ENCODE measurements around the gene USPL1. TPM values are rescaled to one million over a fixed set of nuclear protein-coding genes. Genes with fewer than 3 reads are reported as not detected.

Gene USPL1
- total and polyA plus RNA-seq, 2 of the 13 experiments (the other 11 are each of a cell fraction or from before 2014, with no cell fraction given), result 13.7 to 15.9 TPM

GRCh38 chr13:30616927-30617314 lies 799 bp upstream of the USPL1 start (continued):
- TF ChIP-seq CSRNP1 (CRISPR knock-in tag; IDR thresholded peaks at IDR 0.05), result no peak
- TF ChIP-seq FUBP1 (CRISPR knock-in tag; IDR thresholded peaks at IDR 0.05; ENCODE audit: borderline replicate concordance), result no peak
- peak; percentile 28; the same call in 1 of the 2 replicates for TF ChIP-seq RXRB (CRISPR knock-in tag; IDR thresholded peaks at IDR 0.05; ENCODE audit: borderline replicate concordance)
- TF ChIP-seq ZZZ3 (CRISPR knock-in tag; IDR thresholded peaks at IDR 0.05; ENCODE audit: borderline replicate concordance), result no peak
- 0 out of 2 replicates have a peak, but pooled peaks have one; percentile 4 for TF ChIP-seq BRCA1 (CRISPR knock-in tag; IDR thresholded peaks at IDR 0.05)
- TF ChIP-seq MYNN (CRISPR knock-in tag; IDR thresholded peaks at IDR 0.05; ENCODE audit: low read depth), result peak; percentile 7; the same call in 1 of the 2 replicates
- 0 out of 2 replicates have a peak, but pooled peaks have one; percentile 35 for TF ChIP-seq ZNF331 (CRISPR knock-in tag; IDR thresholded peaks at IDR 0.05)
- TF ChIP-seq PATZ1 (CRISPR knock-in tag; IDR thresholded peaks at IDR 0.05), result peak; percentile 28; the same call in 1 of the 2 replicates
- no peak for TF ChIP-seq STAT5B (CRISPR knock-in tag; IDR thresholded peaks at IDR 0.05)
- TF ChIP-seq ZNF552 (CRISPR knock-in tag; IDR thresholded peaks at IDR 0.05; ENCODE audit: borderline replicate concordance), result no peak
- no peak for TF ChIP-seq ZNF614 (CRISPR knock-in tag; IDR thresholded peaks at IDR 0.05; ENCODE audit: borderline replicate concordance)
- TF ChIP-seq ZNF629 (CRISPR knock-in tag; conservative IDR thresholded peaks at IDR 0.05), result 0 out of 2 replicates have a peak, but pooled peaks have one; percentile 5
- no peak for TF ChIP-seq RNF2 (conservative IDR thresholded peaks at IDR 0.05; ENCODE audit: low read depth)
- TF ChIP-seq KMT2A (CRISPR knock-in tag; IDR thresholded peaks at IDR 0.05), result no peak
- TF ChIP-seq SETDB1 (CRISPR knock-in tag; IDR thresholded peaks at IDR 0.05; ENCODE audit: borderline replicate concordance), result no peak; the same call in 1 of the 2 replicates
- TF ChIP-seq SIN3A (IDR thresholded peaks at IDR 0.05; ENCODE audit: borderline replicate concordance, low read depth, low read length), result no peak
- TF ChIP-seq ZNF749 (CRISPR knock-in tag; IDR thresholded peaks at IDR 0.05; ENCODE audit: borderline replicate concordance), result no peak
- TF ChIP-seq ZSCAN22 (CRISPR knock-in tag; IDR thresholded peaks at IDR 0.05), result no peak
- TF ChIP-seq ZNF326 (CRISPR knock-in tag; IDR thresholded peaks at IDR 0.05; ENCODE audit: borderline replicate concordance), result no peak
- TF ChIP-seq GLMP (CRISPR knock-in tag; IDR thresholded peaks at IDR 0.05; ENCODE audit: borderline replicate concordance), result peak; percentile 19; the same call in 1 of the 2 replicates
- peak; percentile 50 to 95; a peak in 1 of 4 replicates for TF ChIP-seq POLR2A (IDR thresholded peaks at IDR 0.05; ENCODE audit: insufficient read depth in 1 of 2, low read depth in 2 of 2, low read length in 2 of 2)
- TF ChIP-seq ZNF10 (CRISPR knock-in tag; IDR thresholded peaks at IDR 0.05; ENCODE audit: borderline replicate concordance, low read depth), result no peak
- no peak for TF ChIP-seq TCF12 (IDR thresholded peaks at IDR 0.05)
- no peak for TF ChIP-seq TCF12 (CRISPR knock-in tag; IDR thresholded peaks at IDR 0.05)
